NT2/D1 (cell line): ENCODE data around the gene OR5L2.

Experiments
- YY1 ChIP-seq: IDR thresholded peaks from 2 replicates; pipeline ENCODE4 v1.6.1; 2011; ENCODE audit not compliant: insufficient read length, insufficient read depth
- ZNF274 ChIP-seq: IDR thresholded peaks from 2 replicates; pipeline ENCODE4 v1.6.1; 2011; ENCODE audit warnings: mild to moderate bottlenecking, low read depth, low read length

DNA sequence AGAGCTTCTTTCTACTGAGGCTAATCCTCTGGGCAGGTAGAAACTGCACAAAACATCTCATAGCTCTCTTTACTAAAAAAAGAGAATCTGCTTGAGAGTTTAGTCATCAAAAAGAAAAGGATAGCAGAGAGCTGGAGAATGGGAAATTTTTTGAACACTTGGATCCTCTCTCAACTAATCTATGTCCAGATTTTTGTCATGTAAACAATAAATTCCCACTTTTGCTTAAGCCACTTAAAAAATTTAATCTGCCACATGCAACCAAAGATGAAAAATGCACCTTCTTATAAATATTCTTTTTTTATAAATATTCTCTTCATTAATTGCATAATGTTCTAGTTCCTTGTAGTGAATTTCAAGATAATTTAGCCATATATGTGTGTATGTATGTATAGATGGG lies 22.0 kb downstream of the OR5L2 start:
- TF ChIP-seq YY1, result no peak
- TF ChIP-seq ZNF274, result no peak
